Measurements from ENCODE around the gene LRRC45.

Gene LRRC45

DNA sequence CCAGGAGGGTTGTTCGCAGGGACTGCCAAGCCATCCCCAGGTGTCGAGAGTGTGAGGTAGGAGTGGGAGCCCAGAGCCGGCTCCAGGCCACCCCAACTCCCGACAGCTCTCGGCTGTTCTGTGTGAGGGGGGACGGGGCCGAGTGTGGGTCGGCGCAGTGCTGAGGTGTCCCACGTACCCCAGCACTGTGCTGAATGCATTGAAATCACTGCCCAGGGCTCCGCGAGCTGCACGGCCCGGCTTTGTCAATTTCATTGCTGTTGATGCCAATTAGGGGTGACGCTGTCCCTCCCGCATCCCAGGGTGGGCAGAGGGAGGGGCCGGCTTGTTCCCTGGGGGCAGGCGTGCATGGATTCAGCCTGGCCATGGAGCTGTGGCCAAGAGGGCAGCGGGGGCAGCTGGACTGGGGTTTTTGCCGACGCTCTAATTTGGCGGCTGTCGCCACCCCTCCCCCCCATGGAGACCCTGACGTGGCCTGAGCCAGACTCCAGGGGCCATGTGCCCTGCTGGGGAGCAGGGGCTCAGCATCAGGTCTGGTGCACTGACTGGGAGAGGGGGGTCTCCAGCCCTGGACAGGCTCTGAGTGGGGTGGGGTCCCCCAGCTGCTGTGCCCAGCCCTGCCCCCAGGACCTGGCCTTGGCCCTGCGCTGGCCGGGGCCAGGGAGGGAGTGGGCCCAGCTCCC lies 14.7 kb upstream of the LRRC45 start:
- DNase-seq, result no peak

DNA sequence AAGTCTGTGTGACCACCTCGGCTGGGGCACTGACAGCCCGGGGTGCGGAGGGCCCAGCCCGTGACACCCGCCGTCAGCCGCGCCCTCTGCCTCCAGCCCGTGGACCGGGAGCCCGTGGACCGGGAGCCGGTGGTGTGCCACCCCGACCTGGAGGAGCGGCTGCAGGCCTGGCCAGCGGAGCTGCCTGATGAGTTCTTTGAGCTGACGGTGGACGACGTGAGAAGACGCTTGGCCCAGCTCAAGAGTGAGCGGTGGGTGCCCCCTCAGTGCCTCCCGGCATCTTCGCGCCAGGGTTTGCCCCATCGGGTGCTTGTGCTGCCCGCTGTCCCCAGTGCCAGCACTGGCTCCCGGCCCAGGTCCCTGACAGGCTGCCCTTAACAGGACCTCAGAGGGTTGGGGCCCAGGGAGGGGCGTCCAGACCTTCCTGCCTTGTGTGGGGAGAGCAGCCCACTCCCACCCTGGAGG lies 14.1 kb upstream of the LRRC45 start:
- DNase-seq, result no peak

DNA sequence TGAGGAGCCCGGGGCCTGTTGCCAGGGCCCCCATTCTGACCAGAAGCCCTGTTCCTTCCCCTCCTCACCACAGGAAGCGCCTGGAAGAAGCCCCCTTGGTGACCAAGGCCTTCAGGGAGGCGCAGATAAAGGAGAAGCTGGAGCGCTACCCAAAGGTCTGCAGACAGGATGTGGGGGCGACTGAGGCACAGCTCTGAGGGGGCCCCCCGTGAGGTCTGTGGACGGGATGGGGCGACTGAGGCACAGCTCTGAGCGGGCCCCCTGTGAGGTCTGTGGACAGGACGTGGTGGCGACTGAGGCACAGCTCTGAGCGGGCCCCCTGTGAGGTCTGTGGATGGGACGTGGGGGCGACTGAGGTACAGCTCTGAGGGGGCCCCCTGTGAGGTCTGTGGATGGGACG lies 13.7 kb upstream of the LRRC45 start:
- DNase-seq, result no peak

DNA sequence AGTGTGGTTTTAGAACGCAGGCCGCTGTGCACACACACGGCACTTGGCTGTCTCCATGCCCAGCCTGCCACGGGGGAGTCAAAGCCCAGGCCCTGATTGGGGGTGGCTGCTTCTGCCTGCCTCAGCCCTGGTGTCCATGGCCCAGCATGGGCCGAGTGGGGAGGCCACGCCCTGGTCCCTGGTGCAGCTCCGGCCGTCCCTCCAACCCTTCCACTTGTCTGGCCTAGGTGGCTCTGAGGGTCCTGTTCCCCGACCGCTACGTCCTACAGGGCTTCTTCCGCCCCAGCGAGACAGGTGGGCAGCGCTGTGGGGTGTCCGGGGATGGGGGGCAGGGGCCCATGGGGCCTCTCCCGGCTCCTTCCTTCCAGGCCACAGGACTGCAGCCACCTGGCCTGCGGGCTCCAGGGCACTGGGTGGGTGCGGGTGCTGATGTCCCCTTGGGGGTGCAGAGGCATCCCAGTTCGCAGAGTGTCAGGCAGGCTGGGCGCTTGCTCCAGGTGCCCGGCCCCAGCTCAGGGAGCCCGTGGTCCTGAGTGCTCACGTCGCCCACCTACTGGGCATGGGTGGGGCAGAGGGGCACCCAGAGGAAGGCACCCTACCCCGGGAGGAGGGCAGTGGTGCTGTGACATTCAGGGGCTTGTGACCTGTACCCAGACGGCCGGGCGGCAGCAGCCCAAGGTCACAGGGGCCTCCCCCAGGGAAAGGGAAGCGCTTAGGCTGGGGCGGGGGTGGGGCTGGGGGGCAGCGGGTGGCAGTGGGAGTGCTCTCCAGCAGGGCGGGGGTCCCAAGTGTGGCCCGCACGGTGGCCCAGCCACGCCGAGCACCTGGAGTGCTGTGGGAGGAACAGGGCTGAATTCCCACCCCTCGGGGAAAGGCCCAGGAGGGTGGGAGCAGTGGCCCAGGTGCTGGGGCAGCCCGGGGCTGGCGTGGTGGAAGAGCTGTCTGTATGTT lies 12.3 kb upstream of the LRRC45 start:
- no peak for DNase-seq

- DNase-seq, result no peak
Observed at GRCh38 chr17:82011617-82012187, 11.4 kb upstream of the LRRC45 start.

DNA sequence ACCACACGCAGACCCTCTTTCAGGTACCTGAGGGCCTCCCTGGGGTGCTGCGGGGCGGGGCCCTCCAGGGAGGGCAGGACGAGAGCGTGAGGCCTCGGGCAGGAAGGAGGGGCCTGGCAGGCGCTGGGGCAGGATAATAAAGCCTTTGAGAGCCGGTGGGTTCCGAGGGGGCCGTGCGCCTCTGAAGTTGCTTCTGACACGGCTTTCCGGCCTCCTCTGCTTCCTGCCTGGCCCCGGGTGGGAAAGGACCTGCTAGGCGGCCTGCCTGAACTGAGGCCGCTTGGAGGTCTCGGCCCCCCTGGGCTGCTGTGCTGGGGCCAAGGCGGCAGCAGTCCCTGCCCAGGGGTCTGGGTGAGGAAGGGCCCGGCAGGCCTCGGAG lies 10.9 kb upstream of the LRRC45 start:
- DNase-seq, result no peak

DNA sequence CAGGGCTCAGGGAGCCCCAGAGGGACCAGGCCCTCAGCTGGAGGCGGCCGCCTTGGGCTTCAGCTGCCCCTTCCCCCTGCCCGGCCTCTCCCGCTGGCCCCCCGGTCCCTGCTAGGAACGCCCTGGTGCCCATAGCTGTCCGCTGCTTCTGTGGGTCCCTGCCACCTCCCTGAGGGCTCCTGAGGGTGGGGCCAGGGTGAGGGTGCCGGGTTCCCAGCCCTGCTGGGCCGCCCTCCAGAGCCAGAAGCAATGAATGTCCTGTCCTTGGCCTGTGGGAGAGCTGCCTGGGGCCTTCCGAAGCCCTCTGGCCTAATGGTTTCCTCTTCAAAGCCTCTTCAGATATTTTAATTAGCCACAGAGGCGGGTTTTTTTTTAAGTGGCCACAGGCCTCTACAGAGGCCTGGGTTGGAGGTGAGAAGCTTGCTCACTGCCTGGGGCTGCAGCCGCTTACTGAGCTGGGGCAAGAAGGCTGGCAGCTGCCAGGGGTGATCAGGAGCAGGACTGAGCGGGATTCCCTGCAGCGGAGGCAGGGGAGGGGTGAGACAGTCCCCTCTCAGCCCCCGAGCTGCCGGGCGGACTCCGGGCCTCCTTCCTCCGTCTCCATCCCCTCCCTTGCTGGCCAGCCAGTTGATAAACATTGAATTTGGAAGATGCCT lies 10.3 kb upstream of the LRRC45 start:
- no peak for DNase-seq

DNA sequence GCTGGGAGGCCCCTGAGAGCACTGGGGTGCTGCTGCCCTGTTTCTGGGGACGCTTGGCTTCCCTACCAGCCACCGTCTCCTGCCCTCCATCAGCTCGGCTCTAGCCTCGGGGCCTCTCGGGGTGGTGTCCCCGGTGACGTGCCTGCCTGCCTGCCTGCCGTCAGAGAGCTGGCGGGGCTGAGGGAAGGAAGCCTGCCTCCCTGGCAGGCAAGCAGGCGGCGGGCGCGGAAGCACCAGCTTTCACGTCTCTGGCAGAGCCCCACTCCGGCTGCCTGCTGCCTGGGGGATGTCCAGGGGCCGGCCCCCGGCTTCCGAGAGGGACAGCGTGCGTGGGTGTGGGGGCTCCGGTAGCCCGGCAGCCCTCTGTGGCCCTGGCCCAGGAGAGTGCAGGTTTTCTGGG lies 9.8 kb upstream of the LRRC45 start:
- no peak for DNase-seq

DNA sequence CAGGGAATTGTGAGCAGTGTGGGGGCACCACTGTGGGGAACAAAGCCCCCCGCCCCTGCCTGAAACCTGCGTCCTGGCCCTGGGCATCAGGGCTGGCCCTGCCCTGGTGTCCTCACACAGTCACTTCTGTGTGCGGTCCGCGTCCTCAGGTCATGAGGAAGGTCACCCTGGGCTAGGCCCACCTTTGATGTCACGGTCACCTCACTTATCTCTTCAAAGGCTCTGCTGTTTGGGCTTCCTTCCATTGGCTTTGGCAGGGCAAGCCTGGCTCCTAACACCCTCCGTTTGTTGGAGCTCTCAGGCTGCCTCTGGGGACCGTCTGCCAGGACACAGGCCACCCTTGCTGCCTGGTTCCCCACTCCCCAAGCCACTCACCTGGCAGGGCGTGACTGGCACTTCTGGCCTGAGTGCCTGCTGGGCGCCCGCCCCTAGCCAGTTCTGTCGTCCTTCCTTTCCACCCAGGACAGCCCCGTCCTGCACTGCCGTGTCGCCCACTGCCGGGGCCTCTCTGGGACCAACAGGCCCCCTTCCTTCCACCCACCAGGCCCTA lies 9.3 kb upstream of the LRRC45 start:
- no peak for DNase-seq

DNA sequence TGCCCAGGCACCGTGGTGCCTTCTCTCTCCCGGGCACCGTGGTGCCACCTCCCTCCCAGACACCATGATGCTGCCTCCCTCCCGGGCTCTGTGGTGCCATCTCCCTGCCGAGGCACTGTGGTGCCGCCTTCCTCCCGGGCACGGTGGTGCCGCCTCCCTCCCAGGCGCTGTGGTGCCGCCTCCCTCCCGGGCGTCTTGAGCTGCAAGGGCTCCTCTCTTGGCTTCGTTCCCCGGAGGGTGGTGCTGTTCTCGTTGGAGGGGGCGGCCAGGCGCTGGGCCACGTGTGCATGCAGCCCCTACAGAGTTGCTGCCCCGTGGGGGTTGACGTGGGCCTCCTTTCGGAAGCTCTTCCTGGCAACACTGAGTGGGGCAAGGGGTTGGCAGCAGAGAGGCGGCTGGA lies 8.7 kb upstream of the LRRC45 start:
- DNase-seq, result no peak

DNA sequence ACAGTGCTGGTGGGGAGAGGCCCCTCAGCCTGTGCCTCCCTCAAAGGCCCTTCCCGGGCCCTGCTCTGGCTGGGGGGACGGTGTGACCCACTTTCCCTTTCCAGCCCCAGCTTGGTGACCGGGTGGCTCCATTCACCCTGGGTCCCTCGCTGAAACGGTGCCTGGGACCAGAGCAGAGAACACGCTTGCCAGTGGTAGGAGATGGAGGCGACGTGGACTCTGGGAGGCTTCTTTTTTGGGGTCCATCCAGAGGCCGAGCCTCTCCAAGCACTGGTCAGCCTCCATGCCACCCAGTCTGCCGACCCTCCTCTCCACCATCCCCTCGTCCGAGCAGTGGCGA lies 8.2 kb upstream of the LRRC45 start:
- no peak for DNase-seq

- no peak for DNase-seq
Observed at GRCh38 chr17:82015311-82015971, 7.7 kb upstream of the LRRC45 start.

- no peak for DNase-seq
Observed at GRCh38 chr17:82016061-82016874, 6.8 kb upstream of the LRRC45 start.

DNA sequence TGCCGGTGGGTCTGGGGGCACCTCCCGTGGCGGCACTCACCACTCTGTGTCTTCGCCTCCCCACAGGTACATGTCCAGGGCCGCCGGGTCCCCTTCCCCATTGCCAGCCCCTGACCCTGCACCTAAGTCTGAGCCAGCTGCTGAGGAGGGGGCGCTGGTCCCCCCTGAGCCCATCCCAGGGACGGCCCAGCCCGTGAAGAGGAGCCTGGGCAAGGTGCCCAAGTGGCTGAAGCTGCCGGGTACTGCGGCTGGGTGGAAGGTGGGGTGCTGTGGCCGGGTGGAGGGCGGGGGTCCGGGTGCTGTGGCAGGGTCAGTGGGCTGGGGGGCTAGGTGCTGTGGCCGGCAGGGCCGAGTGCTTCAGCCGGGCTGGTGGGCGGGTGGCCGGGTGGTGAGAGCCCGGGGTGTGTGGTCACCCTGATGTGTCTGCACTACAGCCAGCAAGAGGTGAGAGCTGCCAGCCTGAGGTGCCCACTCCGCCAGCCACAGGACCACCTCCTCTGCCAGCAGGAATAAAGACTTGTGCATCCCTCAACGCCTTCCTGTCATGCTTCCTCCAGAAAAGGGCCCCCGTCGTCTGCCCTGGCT lies 6.1 kb upstream of the LRRC45 start:
- no peak for DNase-seq

GRCh38 chr17:82017612-82018151 lies 5.4 kb upstream of the LRRC45 start:
- no peak for DNase-seq

DNA sequence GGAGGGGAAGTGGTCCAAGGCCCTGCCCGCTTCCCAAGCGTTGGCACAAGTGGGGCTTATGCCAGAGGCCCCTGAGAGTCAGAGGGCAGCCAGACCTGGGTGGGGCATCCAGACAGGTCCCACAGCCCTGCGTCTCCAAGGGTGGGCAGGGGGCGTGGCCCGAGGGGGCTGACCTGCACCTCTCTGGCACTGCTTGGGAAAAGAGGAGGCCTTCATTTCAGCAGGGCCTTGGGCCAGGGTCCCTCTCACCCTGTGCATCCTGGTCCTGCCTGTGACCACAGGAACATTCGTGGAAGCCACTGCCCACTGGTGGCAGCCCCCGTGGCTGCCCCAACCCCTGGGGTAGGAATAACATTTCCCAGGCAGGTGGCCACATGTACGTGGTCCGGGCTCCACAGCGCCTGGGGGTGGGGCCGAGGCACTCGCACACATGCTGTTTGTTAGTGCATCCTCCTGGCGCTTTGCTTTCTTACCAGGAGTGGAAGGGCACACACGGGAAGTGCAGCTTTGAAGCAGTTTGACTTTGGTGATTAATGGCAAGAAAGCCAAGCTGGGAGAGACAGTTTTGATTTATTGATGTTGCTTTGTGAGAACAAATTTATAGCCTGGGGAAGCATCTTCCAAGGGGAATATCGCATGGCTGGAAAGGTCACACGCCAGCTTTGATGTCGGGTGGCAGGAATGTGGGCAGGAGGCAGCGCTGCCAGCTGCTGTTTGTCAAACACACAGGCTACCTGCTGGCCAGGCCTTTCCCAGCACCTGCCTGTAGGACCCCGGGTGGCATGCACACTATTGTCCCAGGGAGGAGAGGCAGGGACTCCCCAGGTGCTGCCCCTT lies 4.7 kb upstream of the LRRC45 start:
- DNase-seq, result no peak

GRCh38 chr17:82018989-82019689 lies 4.0 kb upstream of the LRRC45 start:
- DNase-seq, result no peak

- peak; percentile 78 for DNase-seq
Observed at GRCh38 chr17:82019690-82020571, 3.2 kb upstream of the LRRC45 start.
